HG03575 (cell line): ENCODE measurements around the gene SNX9.
"Not testable (repeated sequence)": the region's sequence is repeated elsewhere in the genome, so short reads cannot be mapped to it uniquely, and the experiment has no call there.

ENCODE experiments used
- ATAC-seq: cut with Tn5 transposase; IDR thresholded peaks from one replicate; pipeline ENCODE4 v1.9.1; 2021; ENCODE audit not compliant: unreplicated experiment, insufficient number of reproducible peaks, low FRiP score; ENCODE audit errors: extremely low read depth

The SNX9 gene

DNA sequence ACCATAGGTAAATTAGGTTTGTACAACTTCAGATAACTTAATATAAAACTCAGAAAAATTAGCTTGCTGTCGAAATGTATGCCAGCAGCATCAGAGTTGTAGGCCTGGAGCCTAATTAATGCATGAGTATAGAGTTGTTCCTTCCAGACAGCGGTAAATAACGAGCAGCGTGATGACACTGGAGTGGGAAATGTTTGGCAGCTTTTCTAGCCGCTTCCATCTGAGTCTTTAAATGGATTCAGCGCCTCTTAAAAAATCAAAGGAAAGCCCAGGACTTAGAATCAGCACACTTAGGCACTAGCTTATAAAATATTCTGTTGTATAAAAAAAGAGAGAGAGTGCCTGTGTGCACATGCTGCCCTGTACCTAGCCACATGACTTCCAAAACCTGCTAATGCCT is 114.9 kb downstream of the SNX9 start:
- no peak for ATAC-seq

DNA sequence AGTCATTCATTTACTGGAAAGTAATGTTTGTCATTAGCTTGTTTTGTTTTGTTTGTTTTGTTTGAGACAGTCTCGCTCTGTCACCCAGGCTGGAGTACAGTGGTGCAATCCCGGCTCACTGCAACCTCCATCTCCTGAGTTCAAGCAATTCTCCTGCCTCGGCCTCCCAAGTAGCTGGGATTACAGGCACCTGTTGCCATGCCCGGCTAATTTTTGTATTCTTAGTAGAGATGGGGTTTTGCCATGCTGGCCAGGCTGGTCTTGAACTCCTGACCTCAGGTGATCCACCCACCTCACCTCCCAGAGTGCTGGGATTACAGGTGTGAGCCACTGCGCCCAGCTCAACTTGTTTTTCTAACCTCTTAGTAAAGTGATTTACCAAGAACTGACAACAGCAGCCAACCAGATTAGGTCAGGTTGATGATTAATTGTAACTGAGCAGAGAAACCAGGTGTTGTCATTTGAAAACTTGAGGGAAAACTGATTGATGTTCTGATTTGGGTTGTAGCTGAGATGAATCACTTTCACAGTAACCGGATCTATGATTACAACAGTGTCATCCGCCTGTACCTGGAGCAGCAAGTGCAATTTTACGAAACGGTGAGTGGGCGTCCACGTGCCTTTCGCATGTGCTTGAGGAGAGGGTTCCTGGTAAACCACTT is 117.5 kb downstream of the SNX9 start:
- not testable (repeated sequence) for ATAC-seq

DNA sequence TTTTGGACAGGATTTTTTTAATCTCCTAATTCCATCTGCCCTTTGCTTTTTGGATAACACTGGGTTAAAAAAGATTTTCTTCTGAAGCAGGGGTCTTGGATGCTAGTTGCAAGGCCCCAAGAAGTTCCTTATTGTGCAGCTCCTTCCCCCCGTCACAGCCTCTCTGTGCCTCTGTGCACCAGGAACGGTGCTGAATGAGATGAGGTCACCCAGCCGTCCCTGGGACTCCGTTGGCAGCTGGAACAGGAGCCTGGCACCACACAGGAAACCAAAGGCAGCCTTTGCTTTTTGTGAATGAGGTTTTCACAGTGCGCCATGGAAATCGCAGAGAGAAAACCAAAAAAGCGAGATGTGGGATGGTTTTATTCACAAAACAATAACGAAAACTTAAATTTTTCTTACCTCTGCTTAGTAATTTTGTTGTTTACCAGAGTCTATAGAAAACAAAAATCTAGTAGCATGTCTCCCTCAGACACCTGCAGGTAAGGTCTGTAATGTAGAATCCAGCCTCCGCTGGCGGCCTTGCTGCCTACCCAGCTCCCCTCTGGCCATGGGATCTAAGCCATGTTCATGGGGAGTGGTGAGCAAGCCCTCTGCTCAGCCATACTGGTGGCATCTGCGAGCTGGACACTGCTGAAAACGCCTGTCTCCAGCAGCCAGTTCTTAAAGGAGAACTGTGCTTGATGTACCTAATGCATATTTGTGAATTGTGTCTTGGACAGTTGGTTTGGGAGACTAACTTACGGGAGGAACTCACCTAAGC is 118.2 kb downstream of the SNX9 start:
- no peak for ATAC-seq

DNA sequence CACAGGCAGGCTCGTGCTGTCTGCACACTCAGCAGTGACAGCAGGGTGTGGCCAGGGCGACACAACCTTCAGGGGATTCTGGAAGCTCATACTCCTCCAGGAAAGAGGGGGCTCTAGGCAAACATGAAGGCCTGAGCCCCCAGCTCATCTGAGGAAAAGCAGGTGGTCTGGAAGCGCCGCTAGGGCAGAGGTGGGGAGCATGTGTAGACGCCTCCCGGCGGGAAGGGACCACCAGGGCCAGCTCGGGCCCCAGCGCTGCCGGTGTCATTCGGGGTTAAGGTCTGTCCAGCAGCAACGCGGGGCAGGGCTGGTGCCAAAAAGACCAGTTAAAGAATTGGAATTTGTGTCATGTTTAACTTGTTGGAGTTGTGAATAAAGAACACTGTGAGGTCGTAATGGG is 119.3 kb downstream of the SNX9 start:
- no peak for ATAC-seq

DNA sequence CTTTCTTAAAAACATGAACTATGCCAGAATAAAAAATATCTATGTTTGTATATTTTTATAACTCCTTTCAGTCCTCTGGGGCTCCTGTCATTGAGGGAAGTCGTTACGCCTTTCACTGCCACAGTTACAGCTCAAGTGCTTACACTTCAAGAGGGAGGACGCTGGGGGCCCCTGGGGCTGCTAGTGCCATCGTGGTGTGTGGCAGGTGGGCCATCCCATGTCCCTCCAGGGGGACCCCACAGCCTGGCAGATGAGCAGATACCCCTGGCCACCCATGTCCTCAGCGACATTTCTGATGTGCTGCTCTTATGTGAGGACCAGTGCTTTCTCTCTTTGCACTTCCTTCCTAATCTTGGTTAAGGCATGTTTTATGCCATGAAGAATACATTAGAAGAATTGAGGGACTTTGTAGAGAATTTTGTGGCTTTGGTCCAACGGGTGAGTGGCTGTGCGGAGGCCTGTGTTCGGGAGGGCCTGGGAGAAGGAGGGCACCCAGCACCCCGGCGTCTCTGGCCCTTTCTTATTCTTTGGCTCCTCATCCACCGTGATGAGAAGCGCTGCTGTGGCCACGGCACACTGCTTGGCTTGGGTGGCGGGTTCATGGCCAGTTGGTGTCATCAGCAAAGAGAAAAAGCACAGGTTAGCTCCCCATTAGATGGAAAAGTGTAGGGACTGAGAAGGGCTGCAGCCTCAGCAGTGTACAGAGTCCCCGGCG is 120.4 kb downstream of the SNX9 start:
- ATAC-seq = no peak

DNA sequence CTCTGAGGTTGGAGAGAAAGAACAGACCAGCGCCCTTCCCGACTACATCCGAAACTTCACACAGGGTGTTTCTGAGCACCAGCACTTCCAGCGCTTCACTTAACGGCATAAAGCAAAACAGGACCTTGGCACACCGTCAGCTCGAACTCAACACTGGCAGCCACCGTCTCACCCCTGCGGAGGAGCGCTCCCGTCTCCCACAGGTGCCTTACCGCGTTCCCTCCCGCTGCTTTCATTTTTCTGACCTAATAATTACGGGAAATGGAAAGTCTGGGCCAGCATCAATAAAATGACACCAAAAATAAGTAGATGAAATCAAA is 120.9 kb downstream of the SNX9 start:
- no peak for ATAC-seq

DNA sequence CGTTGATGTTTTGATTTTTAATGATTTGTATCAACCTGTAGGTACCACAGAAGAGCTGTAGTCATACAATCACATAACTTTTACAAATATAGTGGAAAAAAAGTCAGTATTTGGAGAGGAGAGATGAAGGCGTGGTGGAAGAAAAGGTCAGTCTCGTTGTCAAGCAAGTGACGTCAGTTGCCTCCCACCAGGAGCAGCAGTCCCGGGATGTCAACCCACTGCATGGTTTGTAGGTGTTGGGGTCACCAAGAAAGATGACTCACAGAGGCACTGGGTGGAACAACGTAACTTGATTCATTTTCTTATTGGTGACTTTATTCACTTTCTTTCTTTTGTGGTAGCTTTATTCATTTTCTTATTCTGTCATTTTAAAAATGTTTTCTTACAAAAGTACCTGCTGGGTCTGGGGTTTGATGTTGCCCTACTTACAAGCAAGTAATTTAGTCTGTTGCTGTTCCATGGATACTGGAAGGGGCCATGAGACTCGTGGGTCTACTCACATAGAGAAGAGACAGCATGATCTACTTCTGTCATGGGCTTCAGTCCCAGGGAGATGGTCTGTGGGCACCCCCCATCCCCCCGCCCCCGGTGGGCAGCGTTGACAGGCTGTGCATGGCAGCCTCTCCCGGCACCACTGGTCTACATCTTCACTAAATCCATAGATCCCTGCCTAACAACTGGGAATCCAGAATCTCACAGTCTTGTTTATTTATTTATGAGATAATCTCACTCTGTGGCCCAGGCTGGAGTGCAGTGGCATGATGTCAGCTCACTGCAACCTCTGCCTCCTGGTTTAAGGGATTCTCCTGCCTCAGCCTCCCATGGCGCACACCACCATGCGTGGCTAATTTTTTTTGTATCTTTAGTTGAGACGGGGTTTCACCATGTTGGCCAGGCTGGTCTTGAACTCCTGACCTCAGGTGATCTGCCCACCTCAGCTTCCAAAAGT is 122.2 kb downstream of the SNX9 start:
- no peak for ATAC-seq

DNA sequence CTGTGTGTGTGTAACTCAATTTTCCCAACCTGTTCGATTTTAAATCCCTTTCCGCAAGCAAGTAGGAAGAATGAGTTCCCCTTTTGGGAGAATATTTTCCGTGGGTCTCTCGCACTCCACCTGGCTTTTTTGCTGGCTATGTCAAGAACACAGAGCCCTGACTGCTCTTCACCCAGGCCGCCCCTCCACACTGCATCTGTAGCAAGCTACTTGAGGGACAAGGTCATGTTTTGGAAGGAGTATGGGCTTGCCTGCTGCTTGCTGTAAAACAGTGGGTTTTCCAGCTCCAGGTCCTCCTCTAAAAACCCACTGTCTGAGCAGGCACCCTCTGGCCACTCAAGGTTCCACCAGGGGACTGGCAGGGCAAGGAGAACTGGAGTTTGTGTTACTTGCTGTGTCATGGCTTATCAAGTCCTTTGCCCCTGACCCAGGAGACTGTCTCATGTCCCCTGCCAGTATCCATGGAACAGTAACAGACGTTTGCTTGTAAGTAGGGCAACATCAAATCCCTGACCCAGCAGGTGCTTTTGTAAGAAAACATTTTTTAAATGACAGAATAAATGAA is 123.1 kb downstream of the SNX9 start:
- no peak for ATAC-seq

DNA sequence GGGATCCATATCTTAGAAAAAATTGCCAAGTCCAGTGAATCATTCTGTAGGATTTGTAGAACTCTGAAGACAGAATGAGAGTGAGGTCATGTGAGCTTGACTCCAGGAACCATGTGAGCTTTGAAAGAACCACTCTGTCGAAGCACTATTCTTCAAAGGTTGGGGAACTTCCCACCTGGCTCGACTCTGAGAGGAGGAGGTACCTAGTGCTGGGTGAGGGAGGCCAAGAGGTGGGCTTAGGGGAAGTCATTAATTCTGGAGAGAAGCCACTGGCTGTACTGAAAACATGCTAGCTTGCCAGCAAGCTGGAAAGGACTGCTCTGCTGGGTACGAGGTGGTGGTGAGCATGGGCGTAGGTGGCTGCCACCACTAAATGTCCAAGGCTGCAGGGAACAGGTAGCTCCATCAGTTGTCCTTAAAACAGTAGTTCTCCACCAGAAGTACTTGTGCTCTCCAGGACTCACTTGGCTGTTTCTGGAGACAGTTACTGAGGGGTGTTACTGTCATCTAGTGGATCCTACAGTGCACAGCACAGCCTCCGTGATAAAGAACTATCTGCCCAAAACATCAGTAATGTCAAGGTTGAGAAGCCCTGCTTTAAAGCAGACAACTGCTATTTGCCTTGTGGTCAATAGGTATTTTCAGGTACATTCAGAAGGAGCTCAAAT is 124.0 kb downstream of the SNX9 start:
- no peak for ATAC-seq

DNA sequence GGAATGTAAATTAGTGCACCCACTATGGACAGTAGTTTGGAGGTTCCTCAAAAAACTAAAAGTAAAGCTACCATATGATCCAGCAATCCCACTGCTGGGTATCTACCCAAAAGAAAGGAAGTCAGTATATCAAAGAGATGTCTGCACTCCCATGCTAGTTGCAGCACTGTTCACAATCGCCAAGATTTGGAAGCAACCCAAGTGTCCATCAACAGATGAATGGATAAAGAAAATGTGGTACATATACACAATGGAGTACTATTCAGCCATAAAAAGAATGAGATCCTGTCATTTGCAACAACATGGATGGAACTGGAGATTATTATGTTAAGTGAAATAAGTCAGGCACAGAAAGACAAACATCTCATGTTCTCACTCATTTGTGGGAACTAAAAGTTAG is 127.9 kb downstream of the SNX9 start:
- not testable (repeated sequence) for ATAC-seq

DNA sequence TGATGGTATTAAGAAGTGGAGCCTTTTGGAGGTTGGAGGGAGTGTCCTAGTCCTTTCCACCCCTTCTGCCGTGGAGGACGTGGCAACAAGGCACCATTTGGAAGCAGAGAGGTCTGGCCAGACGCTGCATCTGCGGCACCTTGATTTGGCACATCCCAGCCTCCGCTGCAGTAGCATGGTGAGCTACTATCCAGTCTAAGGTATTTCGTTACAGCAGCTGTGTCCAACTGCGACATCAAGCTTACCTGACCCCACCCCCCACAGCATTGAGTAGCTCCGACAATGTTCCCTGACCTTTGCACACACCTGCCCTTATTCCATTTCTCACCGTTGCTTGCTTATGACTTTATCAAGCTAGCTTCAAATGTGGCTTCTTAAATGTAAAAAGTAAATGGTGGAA is 128.8 kb downstream of the SNX9 start:
- ATAC-seq = no peak

DNA sequence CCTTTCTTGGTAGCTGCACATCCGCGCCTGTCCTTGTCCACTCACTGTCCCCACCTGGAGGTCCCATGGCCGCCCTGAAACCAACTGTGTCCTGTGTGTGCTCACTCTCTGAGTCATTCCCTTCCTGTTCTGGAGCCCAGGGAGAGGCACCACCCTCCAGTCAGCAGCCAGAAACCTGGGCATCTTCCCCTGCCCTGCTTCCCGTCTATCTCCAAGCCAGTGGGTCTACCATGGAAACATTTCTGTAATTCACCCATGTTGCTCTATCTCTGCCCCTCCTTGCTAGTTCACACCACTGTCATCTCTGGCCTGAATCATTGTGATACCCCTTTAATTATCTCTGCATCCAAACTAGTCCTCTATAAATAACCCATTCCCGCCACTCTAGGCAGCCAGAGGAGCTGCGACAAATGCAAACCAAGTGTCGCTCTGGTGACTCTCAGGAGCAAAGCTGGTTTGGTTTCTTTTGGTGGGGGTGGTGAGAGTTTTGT is 129.9 kb downstream of the SNX9 start:
- no peak for ATAC-seq

DNA sequence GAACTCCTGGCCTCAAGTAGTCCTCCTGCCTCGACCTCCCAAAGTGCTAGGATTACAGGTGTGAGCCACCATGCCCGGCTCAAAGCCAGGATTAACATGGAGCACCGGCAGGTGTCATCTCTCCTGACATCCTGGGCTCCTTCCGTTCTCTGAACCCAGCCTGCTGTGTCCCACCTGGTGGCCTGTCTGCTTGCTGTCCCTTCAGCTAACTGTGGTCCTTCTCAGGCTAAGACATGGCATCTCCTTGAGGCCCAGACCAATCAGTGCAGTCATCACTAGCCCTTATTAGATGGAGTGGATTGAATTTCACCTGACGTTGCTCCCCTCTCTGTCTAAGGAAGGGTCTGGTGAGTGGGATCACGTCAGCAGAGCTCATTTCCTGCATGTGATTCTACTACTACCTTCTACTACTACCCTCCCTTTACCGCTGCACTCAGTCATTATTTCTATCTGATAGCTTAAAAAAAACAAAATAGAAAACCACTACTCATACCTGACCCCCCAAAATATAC is 130.6 kb downstream of the SNX9 start:
- ATAC-seq = no peak

DNA sequence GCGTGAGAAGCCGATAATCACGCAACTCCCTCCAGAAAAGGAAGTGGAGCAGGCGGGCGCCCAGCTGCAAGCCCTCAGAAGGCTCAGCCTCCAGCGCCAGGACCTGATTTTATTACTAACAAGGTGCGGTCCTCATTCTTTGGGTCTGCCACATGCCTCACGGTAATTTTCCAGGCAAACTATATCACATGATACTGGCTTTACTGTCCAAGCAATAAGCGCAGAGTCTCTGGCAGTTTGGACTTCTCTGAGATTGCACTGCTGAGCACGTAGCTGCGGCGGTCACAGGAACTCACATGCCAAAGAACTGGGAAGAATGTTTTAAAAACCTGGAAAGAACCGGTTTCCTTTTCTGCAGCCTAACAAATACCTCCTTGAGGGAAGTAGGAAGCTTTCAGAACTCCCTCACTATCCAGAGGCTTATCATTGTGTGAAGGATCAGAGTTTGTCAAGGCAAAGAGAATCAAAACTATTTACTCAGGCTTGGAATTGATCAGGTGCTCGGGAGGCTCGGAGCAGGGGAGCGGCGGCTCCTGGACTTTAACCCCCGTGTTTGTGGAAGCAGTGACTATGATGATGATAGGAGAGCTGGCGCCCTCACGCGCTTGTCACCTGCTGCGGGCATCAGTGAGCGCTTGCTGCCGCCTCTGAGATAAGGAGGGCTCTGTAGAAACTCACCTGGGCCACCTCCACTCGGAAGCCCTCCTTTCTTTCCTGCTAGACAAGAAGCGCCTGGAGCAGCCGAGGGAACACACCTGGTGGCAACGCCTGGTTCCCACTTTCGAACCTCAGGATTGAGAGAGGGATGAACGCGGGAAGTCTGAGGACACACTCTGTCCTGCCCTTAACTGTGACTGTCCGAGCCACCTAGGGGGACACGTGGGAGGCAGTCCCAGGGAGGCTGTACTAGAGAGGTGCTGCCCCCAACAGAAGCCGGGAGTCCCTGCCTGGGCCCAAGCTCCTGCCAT is 131.4 kb downstream of the SNX9 start:
- ATAC-seq = no peak

DNA sequence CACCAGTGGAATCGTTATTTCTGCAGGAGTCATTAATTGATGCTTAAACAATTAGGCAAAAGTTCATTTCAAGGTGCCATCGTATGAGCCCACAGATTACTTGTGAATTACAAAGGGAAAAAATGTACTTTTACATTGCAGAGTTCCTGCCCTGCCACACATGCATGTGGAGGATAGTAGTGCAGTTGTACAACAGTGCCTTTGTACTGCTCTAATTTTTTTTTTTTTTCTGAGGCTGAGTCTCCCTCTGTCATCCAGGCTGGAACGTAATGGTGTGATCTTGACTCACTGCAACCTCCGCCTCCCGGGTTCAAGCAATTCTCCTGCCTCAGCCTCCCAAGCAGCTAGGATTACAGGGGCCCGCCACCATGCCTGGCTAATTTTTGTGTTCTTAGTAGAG is 132.6 kb downstream of the SNX9 start:
- ATAC-seq = no peak

DNA sequence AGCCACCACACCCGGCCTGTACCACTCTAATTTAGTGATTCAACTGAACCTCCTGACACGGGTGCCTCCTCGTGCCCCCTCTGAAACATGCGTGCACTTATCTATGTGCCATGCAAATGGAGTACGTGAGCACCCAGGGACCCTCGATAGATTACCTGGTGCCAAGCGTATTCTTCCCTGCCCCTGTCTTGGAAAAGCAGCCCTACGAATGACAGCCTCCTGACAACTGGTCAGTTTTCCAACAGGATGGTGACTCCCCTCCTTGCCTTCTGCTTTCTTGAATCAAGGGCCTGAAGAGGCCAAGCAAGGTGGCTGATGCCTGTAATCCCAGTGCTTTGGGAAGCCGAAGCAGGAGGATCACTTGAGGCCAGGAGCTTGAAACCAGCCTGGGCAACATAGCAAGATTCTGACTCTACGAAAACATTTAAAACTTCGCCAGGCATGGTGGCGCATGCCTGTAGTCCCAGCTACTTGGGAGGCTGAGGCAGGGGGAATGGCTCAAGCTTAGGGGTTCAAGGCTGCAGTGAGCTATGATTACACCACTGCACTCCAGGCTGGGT is 133.2 kb downstream of the SNX9 start:
- no peak for ATAC-seq
